Loucy (cell line): ENCODE data around the gene RAB8A.
"Not testable (repeated sequence)": the region's sequence is repeated elsewhere in the genome, so short reads cannot be mapped to it uniquely, and the experiment has no call there.

Experiments used
- H2AFZ ChIP-seq: fragments of 200-600 bp; sonication (generic); 2 replicates; pipeline ENCODE4 v1.6.0; 2016; ENCODE audit warnings: antibody characterized with exemption, mild to moderate bottlenecking, low read length, moderate library complexity
- H3F3A ChIP-seq: fragments of 200-600 bp; 2 replicates; pipeline ENCODE4 v1.6.0; 2016; ENCODE audit warnings: antibody characterized with exemption, low read depth, mild to moderate bottlenecking
- H3K27me3 ChIP-seq: fragments of 200-600 bp; sonication (generic); 2 replicates; pipeline ENCODE4 v1.6.1; 2014; ENCODE audit warnings: low read length, mild to moderate bottlenecking; ENCODE audit not compliant: insufficient read depth, poor library complexity, severe bottlenecking
- H3K36me3 ChIP-seq: fragments of 200-600 bp; sonication (generic); 2 replicates; pipeline ENCODE4 v1.6.1; 2016; ENCODE audit warnings: low read length; ENCODE audit not compliant: insufficient read depth
- H3K4me1 ChIP-seq: fragments of 200-600 bp; sonication (generic); 2 replicates; pipeline ENCODE4 v1.5.1; 2014; ENCODE audit warnings: low read length, mild to moderate bottlenecking; ENCODE audit not compliant: insufficient read depth, poor library complexity, severe bottlenecking
- H3K4me2 ChIP-seq: fragments of 200-600 bp; sonication (generic); 2 replicates; pipeline ENCODE4 v1.6.0; 2014; ENCODE audit warnings: antibody characterized with exemption, low read length, low read depth, mild to moderate bottlenecking; ENCODE audit not compliant: poor library complexity, severe bottlenecking
- H3K4me3 ChIP-seq: fragments of 200-600 bp; sonication (generic); 2 replicates; pipeline ENCODE4 v1.5.1; 2014; ENCODE audit warnings: low read length, mild to moderate bottlenecking, mixed read lengths; ENCODE audit not compliant: poor library complexity, severe bottlenecking
- H3K79me2 ChIP-seq: fragments of 200-600 bp; sonication (generic); 2 replicates; pipeline ENCODE4 v1.6.1; 2014; ENCODE audit warnings: low read length; ENCODE audit not compliant: insufficient read depth
- H3K9ac ChIP-seq: fragments of 200-600 bp; sonication (generic); 2 replicates; pipeline ENCODE4 v1.6.0; 2014; ENCODE audit warnings: mild to moderate bottlenecking, low read depth, low read length, moderate library complexity; ENCODE audit not compliant: poor library complexity, severe bottlenecking
- H3K9me2 ChIP-seq: fragments of 200-600 bp; sonication (generic); replicated peaks from 2 replicates; pipeline ENCODE4 v1.6.1; 2016; ENCODE audit warnings: low read depth, low read length, mixed read lengths
- H3K9me3 ChIP-seq: fragments of 200-600 bp; sonication (generic); 2 replicates; pipeline ENCODE4 v1.6.1; 2014; ENCODE audit warnings: mild to moderate bottlenecking, antibody characterized with exemption, low read length, low read depth; ENCODE audit not compliant: insufficient read depth
- H4K20me1 ChIP-seq: fragments of 200-600 bp; sonication (generic); 2 replicates; pipeline ENCODE4 v1.6.0; 2014; ENCODE audit warnings: antibody characterized with exemption, low read length, mild to moderate bottlenecking; ENCODE audit not compliant: insufficient read depth, poor library complexity, severe bottlenecking
- CTCF ChIP-seq: fragments of 200-600 bp; sonication (generic); conservative IDR thresholded peaks from 2 replicates; pipeline ENCODE4 v1.5.1; 2014; ENCODE audit warnings: mild to moderate bottlenecking, antibody characterized with exemption, low read length
- EZH2phosphoT487 ChIP-seq: fragments of 200-600 bp; IDR thresholded peaks from 2 replicates; pipeline ENCODE4 v1.6.1; 2018; ENCODE audit warnings: antibody characterized with exemption, mild to moderate bottlenecking, moderate library complexity, borderline replicate concordance

Gene RAB8A

GRCh38 chr19:16078759-16079707 lies 32.7 kb upstream of the RAB8A start:
- H4K20me1 ChIP-seq = peaks cover 51% of the 10 kb centered on the region
- no peak overlapping the region for H2AFZ ChIP-seq
- peaks cover 47% of the 10 kb centered on the region for H3K36me3 ChIP-seq
- H3K4me1 ChIP-seq = peaks cover 51% of the 10 kb centered on the region
- peak overlapping the region; percentile 88 for H3K4me2 ChIP-seq
- H3K4me3 ChIP-seq = peak overlapping the region; percentile 92
- no peaks in the 10 kb centered on the region for H3K9me2 ChIP-seq
- H3K79me2 ChIP-seq = peaks cover 95% of the 10 kb centered on the region
- H3K27me3 ChIP-seq = peaks cover 18% of the 10 kb centered on the region
- no peak for TF ChIP-seq EZH2phosphoT487
- no peak for TF ChIP-seq CTCF
- H3F3A ChIP-seq = peaks cover 21% of the 10 kb centered on the region
- no peaks in the 10 kb centered on the region for H3K9me3 ChIP-seq
- H3K9ac ChIP-seq = peak overlapping the region; percentile 99

DNA sequence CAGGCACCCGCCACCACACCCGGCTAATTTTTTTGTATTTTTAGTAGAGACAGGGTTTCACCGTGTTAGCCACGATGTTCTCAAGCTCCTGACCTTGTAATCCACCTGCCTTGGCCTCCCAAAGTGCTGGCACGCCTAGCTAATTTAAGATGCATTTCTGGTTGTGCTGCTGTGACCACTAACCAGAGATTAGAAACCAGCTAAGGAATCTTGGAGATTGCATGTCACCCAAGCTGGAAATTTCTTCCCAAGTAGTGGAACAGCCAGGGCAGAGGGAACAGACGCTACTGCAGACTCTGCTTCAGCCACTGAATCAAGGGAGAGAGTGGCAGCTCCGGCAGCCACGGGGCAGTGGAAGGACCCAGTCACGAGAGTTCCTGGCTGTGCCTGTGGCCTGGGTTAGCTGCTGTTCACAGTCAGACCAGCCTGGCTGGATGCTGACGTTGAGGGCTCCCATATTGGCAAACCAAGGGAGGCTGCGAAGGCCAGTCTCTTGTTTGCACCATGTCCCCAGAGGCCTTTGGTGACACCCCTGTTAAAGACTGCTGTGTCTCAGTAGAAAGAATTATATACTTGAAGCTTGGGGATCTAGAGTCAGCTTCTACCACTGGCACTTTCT lies 27.5 kb upstream of the RAB8A start:
- Histone ChIP-seq H4K20me1 (peaks cover 94% of the 10 kb centered on the region), H3K79me2 (peaks cover 99% of the 10 kb centered on the region), H3K4me2 (peak overlapping the region; percentile 88), H3K4me1 (peaks cover 78% of the 10 kb centered on the region), H3K4me3 (peak overlapping the region; percentile 56), H3K9me3 (no peaks in the 10 kb centered on the region), H3F3A (peaks cover 7% of the 10 kb centered on the region; the same call in 1 of the 2 replicates), H3K9me2 (no peaks in the 10 kb centered on the region), H3K36me3 (peaks cover 91% of the 10 kb centered on the region), H3K27me3 (no peaks in the 10 kb centered on the region), H2AFZ (no peak overlapping the region), H3K9ac (peak overlapping the region; percentile 78)
- TF ChIP-seq EZH2phosphoT487 (no peak), CTCF (no peak)

DNA sequence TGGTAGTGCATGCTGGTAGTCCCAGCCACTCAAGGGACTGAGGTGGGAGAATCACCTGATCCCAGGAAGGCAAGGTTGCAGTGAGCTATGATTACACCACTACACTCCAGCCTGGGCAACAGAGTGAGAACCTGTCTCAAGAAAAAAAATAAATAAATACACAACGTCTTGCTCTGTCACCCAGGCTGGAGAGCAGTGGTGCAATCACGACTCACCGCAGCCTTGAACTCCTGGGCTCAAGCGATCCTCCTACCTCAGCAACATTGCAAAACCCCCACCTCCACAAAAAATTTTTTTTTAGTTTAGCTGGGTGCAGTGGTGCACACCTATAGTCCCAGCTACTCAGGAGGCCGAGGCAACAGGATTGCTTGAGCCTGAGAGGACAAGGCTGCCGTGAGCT lies 26.6 kb upstream of the RAB8A start:
- H3F3A ChIP-seq = 0 out of 2 replicates have a peak, but pooled peaks cover 6% of the 10 kb centered on the region
- TF ChIP-seq EZH2phosphoT487 = no peak
- no peak for TF ChIP-seq CTCF
- H3K79me2 ChIP-seq = peaks cover 99% of the 10 kb centered on the region

GRCh38 chr19:16087404-16087803 lies 24.3 kb upstream of the RAB8A start:
- H3K9me3 ChIP-seq, H2AFZ ChIP-seq, H3K9me2 ChIP-seq, H3K4me3 ChIP-seq, H3F3A ChIP-seq, H3K27me3 ChIP-seq: not testable (repeated sequence)
- Histone ChIP-seq H3K4me2 (peak overlapping the region; percentile 88), H3K36me3 (peaks cover 100% of the 10 kb centered on the region), H4K20me1 (peaks cover 90% of the 10 kb centered on the region), H3K9ac (peak overlapping the region; percentile 74), H3K4me1 (peaks cover 51% of the 10 kb centered on the region), H3K79me2 (peaks cover 99% of the 10 kb centered on the region)

More for the DNA sequence above, 26.6 kb upstream of the RAB8A start:
- Histone ChIP-seq H3K9ac (peak overlapping the region; percentile 78), H3K27me3 (no peaks in the 10 kb centered on the region), H3K4me1 (peaks cover 71% of the 10 kb centered on the region), H3K4me2 (peak overlapping the region; percentile 88), H3K9me2 (no peaks in the 10 kb centered on the region), H3K4me3 (peak overlapping the region; percentile 56), H4K20me1 (peaks cover 92% of the 10 kb centered on the region), H2AFZ (no peak overlapping the region), H3K9me3 (no peaks in the 10 kb centered on the region), H3K36me3 (peaks cover 100% of the 10 kb centered on the region)
